GM18517 (cell line): ENCODE results near the gene ZFTA.

Experiments
- ATAC-seq: cut with Tn5 transposase; IDR thresholded peaks from one replicate; pipeline ENCODE4 v1.9.1; 2021; ENCODE audit warnings: mild to moderate bottlenecking, moderate library complexity; ENCODE audit not compliant: unreplicated experiment

Gene ZFTA

GRCh38 chr11:63756919-63757761, 11.4 kb downstream of the ZFTA start:
- no peak for ATAC-seq

- no peak for ATAC-seq
These were observed 19.0 kb downstream of the ZFTA start for GRCh38 chr11:63749624-63750023.

- no peak for ATAC-seq
These were observed 21.6 kb downstream of the ZFTA start for GRCh38 chr11:63747011-63747410.

GRCh38 chr11:63745304-63746170, 23.0 kb downstream of the ZFTA start:
- ATAC-seq, result no peak

GRCh38 chr11:63738720-63739360, 29.7 kb downstream of the ZFTA start:
- ATAC-seq, result no peak

- ATAC-seq, result no peak
These were observed 30.9 kb downstream of the ZFTA start for GRCh38 chr11:63737718-63738117.

- no peak for ATAC-seq
These were observed 31.7 kb downstream of the ZFTA start for GRCh38 chr11:63736864-63737263.

GRCh38 chr11:63729326-63729725, 39.2 kb downstream of the ZFTA start:
- no peak for ATAC-seq

GRCh38 chr11:63720611-63721010, 48.0 kb downstream of the ZFTA start:
- no peak for ATAC-seq

GRCh38 chr11:63719987-63720386, 48.6 kb downstream of the ZFTA start:
- no peak for ATAC-seq

GRCh38 chr11:63719001-63719400, 49.6 kb downstream of the ZFTA start:
- ATAC-seq, result no peak
